Fibroblast of pulmonary artery (primary cell): ENCODE measurements around the gene FBXO27.

Experiments
- DNase-seq: peaks from one replicate; pipeline ENCODE4 v3.0.0-alpha.2; 2010; ENCODE audit warnings: low read depth
- H3K4me3 ChIP-seq: replicated peaks from 2 replicates; pipeline ENCODE4 v1.5.1; 2011; ENCODE audit warnings: low read depth, mild to moderate bottlenecking, control low read depth, low read length, moderate library complexity
- TF ChIP-seq, protein P1 (sequence below): IDR thresholded peaks from 2 replicates; pipeline ENCODE4 v1.5.1; 2011; ENCODE audit warnings: mild to moderate bottlenecking, control low read depth, low read length, inconsistent platforms; ENCODE audit errors: missing control alignments

The FBXO27 gene

DNA sequence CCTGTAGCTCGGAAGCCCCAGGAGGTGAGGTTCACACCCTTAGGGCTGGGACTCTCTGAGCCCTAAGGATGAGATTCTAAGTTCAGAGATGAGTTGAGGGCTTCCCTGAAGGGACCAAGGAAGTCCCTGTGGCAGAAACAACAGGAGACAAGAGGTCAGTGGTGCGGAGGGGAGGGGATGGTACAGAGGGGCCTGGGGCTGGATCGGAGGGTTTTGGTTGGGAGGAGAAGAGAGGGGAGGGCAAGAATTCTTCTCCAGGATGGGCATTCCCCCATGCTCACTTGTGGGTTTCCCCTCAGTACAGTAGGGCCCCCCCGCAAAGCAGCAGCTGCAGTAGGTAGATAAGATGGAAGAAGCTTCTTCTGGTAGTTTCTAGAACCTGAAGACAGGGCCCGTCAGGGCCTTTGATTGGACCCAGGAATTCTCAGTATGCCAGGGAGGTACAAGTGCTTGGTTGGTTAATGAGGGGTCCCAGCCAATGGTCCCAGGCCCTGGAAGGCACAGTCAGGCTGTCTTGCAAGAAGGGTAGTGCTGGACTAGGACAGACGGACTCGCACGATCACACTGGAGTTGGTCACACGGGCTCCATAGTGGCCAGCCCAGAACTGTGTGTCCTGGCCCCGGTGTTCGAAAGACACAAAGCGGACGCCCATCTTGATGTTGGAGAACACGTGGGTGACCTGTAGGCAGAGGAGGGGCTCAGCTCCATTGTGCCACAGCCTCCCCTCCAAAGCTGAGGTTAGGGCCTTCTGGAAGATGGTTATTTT lies 7.3 kb downstream of the FBXO27 start:
- no peak overlapping the region for H3K4me3 ChIP-seq
- TF ChIP-seq, protein P1, sequence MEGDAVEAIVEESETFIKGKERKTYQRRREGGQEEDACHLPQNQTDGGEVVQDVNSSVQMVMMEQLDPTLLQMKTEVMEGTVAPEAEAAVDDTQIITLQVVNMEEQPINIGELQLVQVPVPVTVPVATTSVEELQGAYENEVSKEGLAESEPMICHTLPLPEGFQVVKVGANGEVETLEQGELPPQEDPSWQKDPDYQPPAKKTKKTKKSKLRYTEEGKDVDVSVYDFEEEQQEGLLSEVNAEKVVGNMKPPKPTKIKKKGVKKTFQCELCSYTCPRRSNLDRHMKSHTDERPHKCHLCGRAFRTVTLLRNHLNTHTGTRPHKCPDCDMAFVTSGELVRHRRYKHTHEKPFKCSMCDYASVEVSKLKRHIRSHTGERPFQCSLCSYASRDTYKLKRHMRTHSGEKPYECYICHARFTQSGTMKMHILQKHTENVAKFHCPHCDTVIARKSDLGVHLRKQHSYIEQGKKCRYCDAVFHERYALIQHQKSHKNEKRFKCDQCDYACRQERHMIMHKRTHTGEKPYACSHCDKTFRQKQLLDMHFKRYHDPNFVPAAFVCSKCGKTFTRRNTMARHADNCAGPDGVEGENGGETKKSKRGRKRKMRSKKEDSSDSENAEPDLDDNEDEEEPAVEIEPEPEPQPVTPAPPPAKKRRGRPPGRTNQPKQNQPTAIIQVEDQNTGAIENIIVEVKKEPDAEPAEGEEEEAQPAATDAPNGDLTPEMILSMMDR: no peak
- no peak for DNase-seq

DNA sequence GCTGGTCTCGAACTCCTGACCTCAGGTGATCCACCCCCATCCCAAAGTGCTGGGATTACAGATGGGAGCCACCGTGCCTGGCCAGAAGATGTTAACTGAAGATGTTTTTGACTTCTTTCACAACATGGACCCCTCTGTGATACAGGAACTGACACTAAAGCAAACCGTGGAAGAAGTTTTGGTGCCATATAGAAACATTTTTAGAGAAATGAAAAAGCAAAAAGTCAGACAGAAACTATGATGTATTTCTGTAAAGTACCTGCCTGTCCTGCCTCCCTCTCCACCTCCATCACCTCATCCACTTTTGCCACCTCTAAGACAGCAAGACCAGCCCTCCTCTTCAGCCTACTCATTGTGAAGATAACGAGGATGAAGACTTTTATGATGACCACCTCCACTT lies 11.3 kb downstream of the FBXO27 start:
- TF ChIP-seq, protein P1: no peak
- H3K4me3 ChIP-seq: no peak overlapping the region
- no peak for DNase-seq

DNA sequence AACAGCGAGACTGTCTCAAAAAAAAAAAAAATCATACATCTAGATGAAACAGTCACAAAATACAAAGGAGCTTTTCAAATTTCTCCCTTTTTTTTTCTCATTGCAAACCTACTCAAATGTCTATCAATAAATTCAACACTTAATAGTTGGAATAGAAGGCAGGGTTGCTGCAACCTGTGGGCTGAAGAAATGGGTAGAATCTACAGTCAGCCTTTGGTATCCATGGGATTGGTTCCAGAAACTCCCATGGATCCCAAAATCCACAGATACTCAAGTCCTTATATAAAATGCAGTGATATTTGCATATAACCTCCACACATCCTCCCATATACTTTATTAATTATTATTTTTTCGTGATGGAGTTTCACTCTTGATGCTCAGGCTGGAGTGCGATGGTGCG lies 14.7 kb downstream of the FBXO27 start:
- no peak overlapping the region for H3K4me3 ChIP-seq
- no peak for DNase-seq
- TF ChIP-seq, protein P1: no peak

- TF ChIP-seq, protein P1: no peak
- H3K4me3 ChIP-seq: no peak overlapping the region
- DNase-seq: no peak
Measured at GRCh38 chr19:39017026-39017425, 15.3 kb downstream of the FBXO27 start.

DNA sequence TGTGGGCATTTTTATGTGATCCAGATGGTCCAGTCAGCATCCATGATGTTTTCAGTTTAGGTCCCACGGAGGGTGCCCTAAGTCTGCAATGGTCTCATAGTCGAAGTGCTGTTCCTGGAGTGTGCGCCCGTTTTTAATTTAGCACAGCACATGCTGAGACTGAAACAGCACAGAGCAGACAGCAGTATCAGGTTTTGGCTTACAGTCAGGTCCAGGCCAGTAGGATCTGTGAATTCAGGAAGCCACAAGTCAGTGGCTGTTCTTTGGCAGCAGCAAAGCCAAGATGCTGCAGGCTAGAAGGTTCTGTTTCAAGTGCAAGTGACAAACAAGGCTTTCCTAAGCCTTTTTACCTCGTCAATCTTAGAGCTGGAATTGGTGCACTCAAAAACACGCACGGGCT lies 18.3 kb downstream of the FBXO27 start:
- TF ChIP-seq, protein P1: no peak
- DNase-seq: no peak
- H3K4me3 ChIP-seq: no peak overlapping the region

GRCh38 chr19:39009001-39009400 lies 23.3 kb downstream of the FBXO27 start:
- no peak for DNase-seq
- TF ChIP-seq, protein P1: no peak
- H3K4me3 ChIP-seq: no peak overlapping the region

DNA sequence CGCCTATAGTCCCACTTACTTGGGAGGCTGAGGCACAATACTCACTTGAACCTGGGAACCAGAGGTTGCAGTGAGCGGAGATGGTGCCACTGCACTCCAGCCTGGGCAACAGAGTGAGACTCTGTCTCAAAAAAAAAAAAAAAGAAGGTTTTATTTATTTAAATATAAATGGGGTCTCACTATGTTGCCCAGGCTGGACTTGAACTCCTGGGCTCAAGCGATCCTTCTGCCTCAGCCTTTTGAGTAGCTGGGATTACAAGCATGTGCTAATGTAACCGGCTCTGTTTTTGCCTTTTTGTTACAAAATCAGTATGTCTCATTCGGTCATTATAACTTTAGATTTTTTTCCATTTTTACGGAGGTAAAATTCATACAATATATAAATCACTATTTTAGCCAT lies 24.2 kb downstream of the FBXO27 start:
- TF ChIP-seq, protein P1: no peak

More for the DNA sequence above, 24.2 kb downstream of the FBXO27 start:
- no peak overlapping the region for H3K4me3 ChIP-seq
- DNase-seq: no peak
